Transverse colon (tissue), 4 donors: ENCODE measurements around the gene OTOGL. TPM values are rescaled to one million over a fixed set of nuclear protein-coding genes. Genes with fewer than 3 reads are reported as not detected.

ENCODE experiments used
- DNase-seq: peaks from one replicate; pipeline ENCODE4 v3.0.0-alpha.2; 2019
- H3K27ac ChIP-seq, 4 donors: fragments of 200-600 bp; sonication (generic); 2 replicates each; pipeline ENCODE4 v1.5.1; 2016 to 2018; ENCODE audit warnings: inconsistent platforms in 4 of 4
- H3K27me3 ChIP-seq: fragments of 200-600 bp; sonication (generic); 2 replicates; pipeline ENCODE4 v1.5.1; 2017; ENCODE audit warnings: inconsistent platforms
- H3K36me3 ChIP-seq, 4 donors: fragments of 200-600 bp; sonication (generic); 2 replicates each; pipeline ENCODE4 v1.5.1; 2017 to 2019; ENCODE audit warnings: inconsistent platforms in 4 of 4
- H3K4me1 ChIP-seq, 4 donors: fragments of 200-600 bp; sonication (generic); 2 replicates each; pipeline ENCODE4 v1.5.1; 2017 to 2020; ENCODE audit warnings: inconsistent platforms in 4 of 4
- H3K4me3 ChIP-seq, 4 donors: fragments of 200-600 bp; sonication (generic); 1 replicate in 1 of 4; 2 replicates in 3 of 4; pipeline versions ENCODE4 v1.5.1 to v1.6.1; 2017 to 2019; ENCODE audit warnings: inconsistent platforms in 4 of 4
- H3K9me3 ChIP-seq, 2 donors: fragments of 200-600 bp; sonication (generic); 2 replicates each; pipeline ENCODE4 v1.5.1; 2017 to 2019; ENCODE audit warnings: inconsistent platforms in 2 of 2
- CTCF ChIP-seq, 5 experiments: fragments of 200-600 bp in 3 of 5; fragments of 450-650 bp in 2 of 5; sonication (generic) in 3 of 5; IDR thresholded peaks; 1 replicate in 2 of 5; 2 replicates in 3 of 5; pipeline ENCODE4 v1.5.1; 2016 to 2017; ENCODE audit warnings: antibody characterized with exemption in 5 of 5, inconsistent platforms in 3 of 5, mild to moderate bottlenecking in 2 of 5, moderate library complexity in 1 of 5
- EP300 ChIP-seq: sonication (generic); formaldehyde crosslinking; IDR thresholded peaks from one replicate; pipeline ENCODE4 v1.6.1; 2017; ENCODE audit warnings: antibody characterized with exemption, low read depth
- POLR2A ChIP-seq: fragments of 450-650 bp; IDR thresholded peaks from one replicate; pipeline ENCODE4 v1.6.1; 2016; ENCODE audit warnings: antibody characterized with exemption, mild to moderate bottlenecking, moderate library complexity
- POLR2AphosphoS5 ChIP-seq, 3 donors: sonication (generic); formaldehyde crosslinking; IDR thresholded peaks; one replicate each; pipeline ENCODE4 v1.6.1; 2016; ENCODE audit warnings: antibody characterized with exemption in 3 of 3
- WGBS, 2 donors: methylation state at CpG; one replicate each; pipeline ENCODE4 v1.1.5; 2018; ENCODE audit warnings: low coverage in 1 of 2; 5-methylcytosine and 5-hydroxymethylcytosine counted together
- in situ Hi-C, 4 donors: fragments of 200-750 bp; cut with MboI; loops; one replicate each; pipeline versions ENCODE4 v1.15.0 to v1.15.1; 2017; ENCODE audit warnings: low sequenced_read_pairs in 3 of 4, low pct_ligation_motif_present in 1 of 4, low pct_unique_long_range_greater_than_20kb in 1 of 4
- intact Hi-C: fragments of 100-400 bp; cut with DNase I; formaldehyde crosslinking; loops from one replicate; pipeline ENCODE4 v1.15.1; 2023; ENCODE audit warnings: low total_unique reads
- total RNA-seq, 4 donors: library from RNA; depleted of rRNA; stranded (reverse); fragments of >200 nt; gene quantifications; one replicate each; pipeline ENCODE4 v1.1.0, GENCODE V29; 2016

OTOGL gene
- total RNA-seq, 4 donors from 2014 or later: 0.32 to 0.60 (median 0.41) TPM; not detected in 1

- intact Hi-C loops (no loop called here), in situ Hi-C loops (no loop called here)
- H3K4me3 ChIP-seq: no peak overlapping the region
- no peaks in the 10 kb centered on the region for H3K27me3 ChIP-seq
- WGBS, 2 donors: 70 to 71% methylated on average over 4 of the region's 4 CpGs
- DNase-seq: no peak
- H3K9me3 ChIP-seq: no peaks in the 10 kb centered on the region
- H3K27ac ChIP-seq: no peak overlapping the region
- no peak for TF ChIP-seq EP300
- TF ChIP-seq POLR2AphosphoS5 (IDR thresholded peaks at IDR 0.05): no peak
- no peak for TF ChIP-seq CTCF (IDR thresholded peaks at IDR 0.05)
- no peaks in the 10 kb centered on the region for H3K36me3 ChIP-seq
- no peaks in the 10 kb centered on the region for H3K4me1 ChIP-seq
Observed at GRCh38 chr12:80282226-80282625, 182.9 kb downstream of the OTOGL start.

GRCh38 chr12:80282761-80283160 lies 183.4 kb downstream of the OTOGL start:
- intact Hi-C loops (no loop called here), in situ Hi-C loops (no loop called here)
- Histone ChIP-seq H3K4me1 (no peaks in the 10 kb centered on the region), H3K4me3 (no peak overlapping the region), H3K9me3 (no peaks in the 10 kb centered on the region), H3K27me3 (no peaks in the 10 kb centered on the region), H3K36me3 (no peaks in the 10 kb centered on the region), H3K27ac (no peak overlapping the region)
- no peak for DNase-seq
- TF ChIP-seq CTCF (IDR thresholded peaks at IDR 0.05) (no peak), POLR2AphosphoS5 (IDR thresholded peaks at IDR 0.05) (no peak), POLR2A (no peak), EP300 (no peak)

GRCh38 chr12:80291108-80291754 lies 191.9 kb downstream of the OTOGL start:
- no peak for DNase-seq
- TF ChIP-seq POLR2A (no peak), POLR2AphosphoS5 (IDR thresholded peaks at IDR 0.05) (no peak), CTCF (IDR thresholded peaks at IDR 0.05) (no peak), EP300 (no peak)
- in situ Hi-C loops: no loop called here
- no peak overlapping the region for H3K27ac ChIP-seq
- H3K27me3 ChIP-seq: no peaks in the 10 kb centered on the region
- H3K4me1 ChIP-seq: no peaks in the 10 kb centered on the region
- 51 to 58% methylated on average over 5 of the region's 5 CpGs for WGBS, 2 donors
- no peaks in the 10 kb centered on the region for H3K9me3 ChIP-seq
- no peak overlapping the region for H3K4me3 ChIP-seq
- intact Hi-C loops: no loop called here
- H3K36me3 ChIP-seq: no peaks in the 10 kb centered on the region

- no peaks in the 10 kb centered on the region for H3K9me3 ChIP-seq
- DNase-seq: no peak
- H3K4me1 ChIP-seq: no peaks in the 10 kb centered on the region
- TF ChIP-seq EP300 (no peak), POLR2AphosphoS5 (IDR thresholded peaks at IDR 0.05) (no peak), CTCF (IDR thresholded peaks at IDR 0.05) (no peak), POLR2A (no peak)
- intact Hi-C loops: no loop called here
- no peak overlapping the region for H3K27ac ChIP-seq
- H3K4me3 ChIP-seq: no peak overlapping the region
- in situ Hi-C loops: no loop called here
- 50 to 57% methylated on average over 1 of the region's 1 CpG for WGBS, 2 donors
- H3K36me3 ChIP-seq: no peaks in the 10 kb centered on the region
- H3K27me3 ChIP-seq: no peaks in the 10 kb centered on the region
Observed at GRCh38 chr12:80293347-80293746, 194.0 kb downstream of the OTOGL start.
